Thyroid gland (tissue), 4 donors: ENCODE measurements around the gene SLCO6A1. TPM values are rescaled to one million over a fixed set of nuclear protein-coding genes. Genes with fewer than 3 reads are reported as not detected.

Experiments
- DNase-seq, 2 donors: peaks; one replicate each; pipeline ENCODE4 v3.0.0-alpha.2; 2019
- H3K27ac ChIP-seq, 3 donors: fragments of 200-600 bp; sonication (generic); 1 replicate in 2 of 3; 2 replicates in 1 of 3; pipeline ENCODE4 v1.5.1; 2016 to 2019; ENCODE audit warnings: mild to moderate bottlenecking in 1 of 3, moderate library complexity in 1 of 3
- H3K27me3 ChIP-seq: fragments of 200-600 bp; sonication (generic); one replicate; pipeline ENCODE4 v1.5.1; 2019
- H3K36me3 ChIP-seq, 2 donors: fragments of 200-600 bp; sonication (generic); one replicate each; pipeline ENCODE4 v1.5.1; 2016 to 2019
- H3K4me1 ChIP-seq, 2 donors: fragments of 200-600 bp; sonication (generic); one replicate each; pipeline ENCODE4 v1.5.1; 2017 to 2019
- H3K4me3 ChIP-seq, 3 donors: fragments of 200-600 bp; sonication (generic); replicated peaks in 1 of 3; 1 replicate in 2 of 3; 2 replicates in 1 of 3; pipeline ENCODE4 v1.5.1; 2016; ENCODE audit warnings: mild to moderate bottlenecking in 1 of 3
- H3K9me3 ChIP-seq: fragments of 200-600 bp; sonication (generic); one replicate; pipeline ENCODE4 v1.5.1; 2017
- POLR2A ChIP-seq, 2 donors: fragments of 450-650 bp; IDR thresholded peaks; one replicate each; pipeline ENCODE4 v1.6.1; 2017; ENCODE audit warnings: antibody characterized with exemption in 2 of 2, mild to moderate bottlenecking in 2 of 2, moderate library complexity in 1 of 2
- WGBS, 2 donors: methylation state at CpG; one replicate each; pipeline ENCODE4 v1.1.5; 2017; 5-methylcytosine and 5-hydroxymethylcytosine counted together
- intact Hi-C: fragments of 100-400 bp; cut with DNase I; formaldehyde crosslinking; loops from one replicate; pipeline ENCODE4 v1.15.1; 2023
- total RNA-seq, 4 donors: library from RNA; depleted of rRNA; stranded (reverse); fragments of >200 nt; gene quantifications; one replicate each; pipeline ENCODE4 v1.2.3, GENCODE V29; 2016
- TF ChIP-seq, protein P1 (sequence below), 6 experiments: fragments of 200-600 bp in 3 of 6; fragments of 450-650 bp in 3 of 6; sonication (generic) in 3 of 6; IDR thresholded peaks; one replicate each; pipeline ENCODE4 v1.5.1; 2016 to 2019; ENCODE audit warnings: antibody characterized with exemption in 6 of 6, mild to moderate bottlenecking in 2 of 6, inconsistent platforms in 1 of 6, moderate library complexity in 1 of 6

Gene SLCO6A1
- total RNA-seq, 4 donors from 2014 or later: not detected

DNA sequence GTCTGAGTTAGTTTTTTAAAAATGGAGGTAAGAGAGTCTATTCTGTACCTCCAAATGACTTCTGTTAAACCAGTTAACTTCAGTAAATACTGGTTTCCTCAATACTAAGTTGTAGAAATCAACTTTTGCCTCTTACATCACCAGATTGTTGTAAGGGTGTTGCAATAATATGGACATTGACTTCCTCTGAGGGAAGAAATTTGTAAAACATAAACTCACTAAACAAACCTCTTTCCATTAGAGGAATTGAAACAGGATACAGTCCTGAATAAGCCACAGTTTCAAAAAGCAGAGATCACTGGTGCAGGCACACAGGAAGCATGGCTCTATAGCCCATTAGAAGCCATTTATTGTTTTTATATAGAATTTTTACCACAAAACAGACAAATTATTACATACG, 32.7 kb upstream of the SLCO6A1 start:
- no peak overlapping the region for H3K4me3 ChIP-seq
- WGBS, 2 donors: 86 to 95% methylated on average over 1 of the region's 1 CpG
- no peak for DNase-seq
- no peaks in the 10 kb centered on the region for H3K27me3 ChIP-seq
- H3K9me3 ChIP-seq: no peaks in the 10 kb centered on the region
- TF ChIP-seq POLR2A (IDR thresholded peaks at IDR 0.05): no peak
- TF ChIP-seq, protein P1, sequence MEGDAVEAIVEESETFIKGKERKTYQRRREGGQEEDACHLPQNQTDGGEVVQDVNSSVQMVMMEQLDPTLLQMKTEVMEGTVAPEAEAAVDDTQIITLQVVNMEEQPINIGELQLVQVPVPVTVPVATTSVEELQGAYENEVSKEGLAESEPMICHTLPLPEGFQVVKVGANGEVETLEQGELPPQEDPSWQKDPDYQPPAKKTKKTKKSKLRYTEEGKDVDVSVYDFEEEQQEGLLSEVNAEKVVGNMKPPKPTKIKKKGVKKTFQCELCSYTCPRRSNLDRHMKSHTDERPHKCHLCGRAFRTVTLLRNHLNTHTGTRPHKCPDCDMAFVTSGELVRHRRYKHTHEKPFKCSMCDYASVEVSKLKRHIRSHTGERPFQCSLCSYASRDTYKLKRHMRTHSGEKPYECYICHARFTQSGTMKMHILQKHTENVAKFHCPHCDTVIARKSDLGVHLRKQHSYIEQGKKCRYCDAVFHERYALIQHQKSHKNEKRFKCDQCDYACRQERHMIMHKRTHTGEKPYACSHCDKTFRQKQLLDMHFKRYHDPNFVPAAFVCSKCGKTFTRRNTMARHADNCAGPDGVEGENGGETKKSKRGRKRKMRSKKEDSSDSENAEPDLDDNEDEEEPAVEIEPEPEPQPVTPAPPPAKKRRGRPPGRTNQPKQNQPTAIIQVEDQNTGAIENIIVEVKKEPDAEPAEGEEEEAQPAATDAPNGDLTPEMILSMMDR (IDR thresholded peaks at IDR 0.05): no peak
- no peak overlapping the region for H3K27ac ChIP-seq
- intact Hi-C loops: no loop called here
- no peaks in the 10 kb centered on the region for H3K4me1 ChIP-seq
- no peaks in the 10 kb centered on the region for H3K36me3 ChIP-seq

DNA sequence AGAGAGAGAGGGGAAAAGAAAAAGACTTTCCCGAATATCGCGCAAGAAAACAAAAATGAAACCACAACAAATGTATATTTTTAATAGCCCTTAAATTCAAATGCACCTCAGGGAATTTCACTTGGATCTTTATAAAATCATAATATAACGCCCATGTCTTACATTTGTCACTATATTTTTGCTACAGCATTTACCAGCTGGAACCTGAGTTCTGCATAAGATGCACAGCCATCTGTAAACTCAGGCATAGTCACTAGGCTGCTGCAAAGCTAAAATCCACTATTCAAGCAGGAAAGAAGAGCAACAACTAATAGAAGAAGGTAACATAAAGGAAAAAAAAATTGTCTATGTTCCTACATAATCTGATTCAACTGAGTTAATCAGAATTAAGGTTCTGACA, 30.6 kb upstream of the SLCO6A1 start:
- no peak for DNase-seq
- Histone ChIP-seq H3K4me1 (no peaks in the 10 kb centered on the region), H3K9me3 (no peaks in the 10 kb centered on the region), H3K27me3 (no peaks in the 10 kb centered on the region), H3K27ac (no peak overlapping the region), H3K36me3 (no peaks in the 10 kb centered on the region), H3K4me3 (no peak overlapping the region)
- WGBS, 2 donors: 69 to 76% methylated on average over 4 of the region's 4 CpGs
- TF ChIP-seq, protein P1 (IDR thresholded peaks at IDR 0.05): no peak
- no peak for TF ChIP-seq POLR2A (IDR thresholded peaks at IDR 0.05)
- intact Hi-C loops: no loop called here

DNA sequence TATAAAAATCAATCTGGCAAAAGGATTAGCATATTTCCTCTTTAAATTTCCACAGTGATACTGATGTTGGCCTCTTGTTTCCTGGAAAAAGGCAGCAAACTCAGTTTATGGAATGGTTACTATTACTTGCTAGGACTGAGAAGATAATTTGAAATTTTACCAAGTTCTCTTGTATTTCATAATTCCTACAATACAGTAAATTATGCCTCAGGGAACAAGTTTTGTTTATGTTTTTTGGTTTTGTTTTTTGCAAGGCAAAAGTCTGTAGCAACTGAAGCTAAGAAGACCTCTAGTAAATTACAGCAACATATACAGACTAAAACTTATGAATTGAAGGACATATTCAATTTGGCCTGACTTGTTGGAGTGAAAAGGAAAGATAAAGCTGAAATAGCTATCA, 30.2 kb upstream of the SLCO6A1 start:
- no peaks in the 10 kb centered on the region for H3K4me1 ChIP-seq
- H3K36me3 ChIP-seq: no peaks in the 10 kb centered on the region
- no peaks in the 10 kb centered on the region for H3K27me3 ChIP-seq
- H3K27ac ChIP-seq: no peak overlapping the region
- no peak for TF ChIP-seq POLR2A (IDR thresholded peaks at IDR 0.05)
- TF ChIP-seq, protein P1 (IDR thresholded peaks at IDR 0.05): no peak
- intact Hi-C loops: no loop called here
- H3K4me3 ChIP-seq: no peak overlapping the region
- no peaks in the 10 kb centered on the region for H3K9me3 ChIP-seq
- DNase-seq: no peak

DNA sequence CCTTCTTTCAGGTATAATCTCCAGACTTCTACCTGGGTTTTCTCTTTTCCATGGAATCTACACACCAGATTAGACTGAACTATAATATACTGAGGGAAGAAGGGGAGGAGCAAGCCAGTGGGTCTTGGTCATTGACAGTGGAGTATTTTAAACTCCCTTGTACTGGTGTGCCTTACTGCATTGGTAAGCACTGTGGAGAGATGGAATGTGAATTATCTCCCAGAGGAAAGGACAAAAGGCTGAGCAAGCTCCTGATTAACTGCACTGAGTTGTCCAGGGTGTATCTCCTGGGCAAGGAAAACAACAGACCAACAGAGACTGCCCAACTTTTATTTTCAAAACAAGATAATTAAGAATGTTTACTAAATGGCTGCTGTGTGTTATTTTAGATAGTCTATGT, 29.8 kb upstream of the SLCO6A1 start:
- TF ChIP-seq, protein P1 (IDR thresholded peaks at IDR 0.05): no peak
- no peak for TF ChIP-seq POLR2A (IDR thresholded peaks at IDR 0.05)
- H3K36me3 ChIP-seq: no peaks in the 10 kb centered on the region
- intact Hi-C loops: no loop called here
- H3K27ac ChIP-seq: no peak overlapping the region
- no peak overlapping the region for H3K4me3 ChIP-seq
- no peaks in the 10 kb centered on the region for H3K27me3 ChIP-seq
- no peaks in the 10 kb centered on the region for H3K9me3 ChIP-seq
- no peaks in the 10 kb centered on the region for H3K4me1 ChIP-seq
- no peak for DNase-seq

DNA sequence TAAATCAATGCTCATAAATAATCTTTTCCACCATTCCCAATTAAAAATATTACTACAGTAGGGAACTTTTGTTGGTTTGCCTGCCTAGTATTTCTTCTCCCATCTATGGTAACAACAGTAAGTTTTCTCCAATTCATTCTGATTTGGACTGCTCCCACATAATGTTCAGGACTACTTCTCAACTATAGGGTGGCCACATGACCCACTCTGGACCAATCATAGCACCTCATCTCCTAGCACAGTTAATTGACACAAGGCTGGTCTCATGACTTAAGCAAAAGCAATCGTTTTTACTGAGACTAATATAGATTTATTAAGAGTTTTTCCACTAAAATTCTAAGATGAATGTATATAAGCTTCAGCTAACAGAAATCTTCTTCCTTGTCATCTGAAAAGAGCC, 28.7 kb upstream of the SLCO6A1 start:
- no peak overlapping the region for H3K27ac ChIP-seq
- no peak for DNase-seq
- H3K9me3 ChIP-seq: no peaks in the 10 kb centered on the region
- H3K27me3 ChIP-seq: no peaks in the 10 kb centered on the region
- WGBS, 2 donors: 51 to 74% methylated on average over 1 of the region's 1 CpG
- intact Hi-C loops: no loop called here
- no peaks in the 10 kb centered on the region for H3K4me1 ChIP-seq
- H3K36me3 ChIP-seq: no peaks in the 10 kb centered on the region
- TF ChIP-seq POLR2A (IDR thresholded peaks at IDR 0.05): no peak
- no peak overlapping the region for H3K4me3 ChIP-seq

DNA sequence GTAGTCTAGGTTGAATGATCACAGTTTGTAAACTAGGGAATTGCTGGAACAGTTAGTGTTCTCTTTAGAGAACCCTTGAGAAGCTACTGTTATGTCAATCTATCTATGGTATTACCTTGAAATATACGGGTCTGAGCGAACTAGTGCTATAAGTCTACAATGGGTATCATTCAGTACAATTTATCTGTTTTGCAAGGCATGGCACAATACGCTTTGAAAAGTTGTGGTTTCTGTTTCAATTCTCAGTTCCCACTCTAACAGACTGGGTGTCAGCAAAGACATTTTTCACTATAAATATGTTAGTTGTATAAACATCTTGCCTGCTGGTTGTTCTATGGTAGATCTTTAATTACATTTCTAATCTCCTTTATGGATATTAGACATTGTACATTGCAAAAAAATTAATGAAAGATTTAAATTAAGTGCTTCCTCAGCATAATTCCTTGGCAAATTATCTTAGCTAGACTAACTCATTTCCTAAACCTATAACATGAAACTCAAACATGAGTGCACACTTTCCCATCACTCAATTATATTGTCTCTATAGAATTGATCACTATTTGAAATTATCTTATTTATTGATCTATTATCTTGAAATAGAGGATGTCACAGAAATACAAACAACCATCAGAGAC, 24.9 kb upstream of the SLCO6A1 start:
- TF ChIP-seq, protein P1 (IDR thresholded peaks at IDR 0.05): no peak
- TF ChIP-seq POLR2A (IDR thresholded peaks at IDR 0.05): no peak
- intact Hi-C loops: no loop called here
- no peaks in the 10 kb centered on the region for H3K36me3 ChIP-seq

More for the DNA sequence above, 24.9 kb upstream of the SLCO6A1 start:
- Histone ChIP-seq H3K4me3 (no peak overlapping the region), H3K4me1 (no peaks in the 10 kb centered on the region), H3K27me3 (no peaks in the 10 kb centered on the region), H3K27ac (no peak overlapping the region), H3K9me3 (no peaks in the 10 kb centered on the region)
- 59 to 78% methylated on average over 3 of the region's 3 CpGs for WGBS, 2 donors
- DNase-seq: no peak
